Trophoblast cell (in vitro differentiated cells and primary cell): ENCODE results near the gene CCDC97.
A peak's percentile ranks its signal among the peaks of the same experiment; 100 is the strongest.
"Not testable (repeated sequence)": the region's sequence is repeated elsewhere in the genome, so short reads cannot be mapped to it uniquely, and the experiment has no call there.

Experiments used
- DNase-seq, 2 donors: peaks; one replicate each; pipeline ENCODE4 v3.0.0-alpha.2; 2016
- H2AFZ ChIP-seq: 2 replicates; pipeline ENCODE4 v1.6.1; 2013; ENCODE audit warnings: low read length, moderate library complexity, mild to moderate bottlenecking; ENCODE audit not compliant: insufficient read depth, poor library complexity
- H2AK5ac ChIP-seq: 2 replicates; pipeline ENCODE4 v1.6.1; 2013; ENCODE audit warnings: mild to moderate bottlenecking, low read length
- H2BK120ac ChIP-seq: 2 replicates; pipeline ENCODE4 v1.6.1; 2013; ENCODE audit warnings: low read length, mild to moderate bottlenecking, moderate library complexity; ENCODE audit not compliant: insufficient read depth, poor library complexity
- H2BK12ac ChIP-seq: 2 replicates; pipeline ENCODE4 v1.6.1; 2013; ENCODE audit warnings: mild to moderate bottlenecking, low read length, moderate library complexity
- H2BK5ac ChIP-seq: 2 replicates; pipeline ENCODE4 v1.6.1; 2013; ENCODE audit warnings: low read length, low read depth, moderate library complexity, mild to moderate bottlenecking; ENCODE audit not compliant: poor library complexity
- H3K14ac ChIP-seq: 2 replicates; pipeline ENCODE4 v1.6.1; 2013; ENCODE audit warnings: mild to moderate bottlenecking, low read length
- H3K18ac ChIP-seq: 2 replicates; pipeline ENCODE4 v1.6.1; 2013; ENCODE audit warnings: mild to moderate bottlenecking, low read length
- H3K23ac ChIP-seq: 2 replicates; pipeline ENCODE4 v1.6.1; 2013; ENCODE audit warnings: low read length
- H3K27ac ChIP-seq: 2 replicates; pipeline ENCODE4 v1.5.1; 2013; ENCODE audit warnings: low read depth, mild to moderate bottlenecking, inconsistent platforms, low read length, moderate library complexity
- H3K27me3 ChIP-seq: 2 replicates; pipeline ENCODE4 v1.6.1; 2013; ENCODE audit warnings: inconsistent platforms, mild to moderate bottlenecking, low read length, moderate library complexity; ENCODE audit not compliant: insufficient read depth
- H3K36me3 ChIP-seq, 2 experiments: 1 replicate in 1 of 2; 2 replicates in 1 of 2; pipeline ENCODE4 v1.6.1; 2013; ENCODE audit warnings: low read length in 2 of 2, mild to moderate bottlenecking in 2 of 2, moderate library complexity in 1 of 2; ENCODE audit not compliant: insufficient read depth in 2 of 2, control insufficient read depth in 1 of 2
- H3K4ac ChIP-seq: 2 replicates; pipeline ENCODE4 v1.6.1; 2013; ENCODE audit warnings: low read depth, mild to moderate bottlenecking, low read length, moderate library complexity
- H3K4me1 ChIP-seq, 2 experiments: 1 replicate in 1 of 2; 2 replicates in 1 of 2; pipeline ENCODE4 v1.6.1; 2013; ENCODE audit warnings: low read length in 2 of 2, mild to moderate bottlenecking in 2 of 2, moderate library complexity in 1 of 2; ENCODE audit not compliant: insufficient read depth in 2 of 2, control insufficient read depth in 1 of 2
- H3K4me2 ChIP-seq: 2 replicates; pipeline ENCODE4 v1.6.1; 2013; ENCODE audit warnings: inconsistent platforms, mild to moderate bottlenecking, low read length, moderate library complexity
- H3K4me3 ChIP-seq: 2 replicates; pipeline ENCODE4 v1.5.1; 2013; ENCODE audit warnings: mild to moderate bottlenecking, low read depth, low read length, inconsistent platforms
- H3K79me1 ChIP-seq: one replicate; pipeline ENCODE4 v1.6.1; 2013; ENCODE audit warnings: low read length
- H3K79me2 ChIP-seq: 2 replicates; pipeline ENCODE4 v1.6.1; 2013; ENCODE audit warnings: low read length, mild to moderate bottlenecking; ENCODE audit not compliant: control insufficient read depth, insufficient read depth, poor library complexity
- H3K9ac ChIP-seq: 2 replicates; pipeline ENCODE4 v1.6.1; 2013; ENCODE audit warnings: mild to moderate bottlenecking, low read length
- H3K9me3 ChIP-seq: 2 replicates; pipeline ENCODE4 v1.6.1; 2013; ENCODE audit warnings: low read depth, mild to moderate bottlenecking, control low read depth, inconsistent platforms, low read length; ENCODE audit not compliant: insufficient read depth
- H4K12ac ChIP-seq: 2 replicates; pipeline ENCODE4 v1.6.1; 2013; ENCODE audit warnings: low read depth, mild to moderate bottlenecking, low read length, moderate library complexity
- H4K8ac ChIP-seq: 2 replicates; pipeline ENCODE4 v1.6.1; 2013; ENCODE audit warnings: low read depth, mild to moderate bottlenecking, low read length, moderate library complexity
- H4K91ac ChIP-seq: one replicate; pipeline ENCODE4 v1.6.1; 2013; ENCODE audit warnings: low read depth, mild to moderate bottlenecking, low read length, moderate library complexity
- WGBS: extraction: QIAGEN DNeasy Blood & Tissue Kit; methylation state at CpG from one replicate; pipeline ENCODE4 v1.1.7; 2013; ENCODE audit warnings: missing lambda C conversion rate; ENCODE audit not compliant: insufficient read length, insufficient coverage; ENCODE audit errors: extremely low coverage; 5-methylcytosine and 5-hydroxymethylcytosine counted together

The CCDC97 gene

DNA sequence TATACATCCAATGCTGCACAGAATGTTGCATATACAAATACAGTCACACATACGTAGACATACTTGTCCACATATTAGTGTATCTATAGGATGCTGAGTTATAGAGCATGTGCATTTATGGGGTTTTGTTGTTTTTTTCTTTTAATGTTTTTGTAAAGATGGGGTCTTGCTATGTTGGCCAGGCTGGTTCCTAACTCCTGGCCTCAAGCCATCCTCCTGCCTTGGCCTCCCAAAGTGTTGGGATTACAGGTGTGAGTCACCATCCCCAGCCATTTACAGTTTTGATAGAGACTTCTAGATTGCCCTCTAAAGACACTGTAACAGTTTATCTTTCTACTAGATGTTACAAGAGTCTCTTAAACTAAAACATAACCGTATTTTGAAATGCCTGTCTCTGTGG lies 31.5 kb upstream of the CCDC97 start:
- Histone ChIP-seq H3K4me1 (no peaks in the 10 kb centered on the region), H3K79me2 (no peaks in the 10 kb centered on the region), H4K12ac (no peak overlapping the region), H3K36me3 (peaks cover 61 to 79% of the 10 kb centered on the region in 2 experiments), H2AFZ (no peak overlapping the region), H3K27me3 (no peaks in the 10 kb centered on the region), H4K8ac (no peak overlapping the region), H2BK12ac (no peak overlapping the region), H3K79me1 (no peaks in the 10 kb centered on the region), H3K4ac (no peak overlapping the region), H2BK120ac (no peak overlapping the region), H3K9ac (no peak overlapping the region), H3K4me3 (no peak overlapping the region), H2AK5ac (no peak overlapping the region), H2BK5ac (no peak overlapping the region), H4K91ac (no peak overlapping the region), H3K18ac (no peak overlapping the region), H3K27ac (no peak overlapping the region), H3K23ac (no peak overlapping the region), H3K4me2 (no peak overlapping the region), H3K9me3 (peaks cover 2% of the 10 kb centered on the region), H3K14ac (no peak overlapping the region)
- no peak for DNase-seq
- WGBS = no CpG with 5 or more reads among the region's 2 CpGs

DNA sequence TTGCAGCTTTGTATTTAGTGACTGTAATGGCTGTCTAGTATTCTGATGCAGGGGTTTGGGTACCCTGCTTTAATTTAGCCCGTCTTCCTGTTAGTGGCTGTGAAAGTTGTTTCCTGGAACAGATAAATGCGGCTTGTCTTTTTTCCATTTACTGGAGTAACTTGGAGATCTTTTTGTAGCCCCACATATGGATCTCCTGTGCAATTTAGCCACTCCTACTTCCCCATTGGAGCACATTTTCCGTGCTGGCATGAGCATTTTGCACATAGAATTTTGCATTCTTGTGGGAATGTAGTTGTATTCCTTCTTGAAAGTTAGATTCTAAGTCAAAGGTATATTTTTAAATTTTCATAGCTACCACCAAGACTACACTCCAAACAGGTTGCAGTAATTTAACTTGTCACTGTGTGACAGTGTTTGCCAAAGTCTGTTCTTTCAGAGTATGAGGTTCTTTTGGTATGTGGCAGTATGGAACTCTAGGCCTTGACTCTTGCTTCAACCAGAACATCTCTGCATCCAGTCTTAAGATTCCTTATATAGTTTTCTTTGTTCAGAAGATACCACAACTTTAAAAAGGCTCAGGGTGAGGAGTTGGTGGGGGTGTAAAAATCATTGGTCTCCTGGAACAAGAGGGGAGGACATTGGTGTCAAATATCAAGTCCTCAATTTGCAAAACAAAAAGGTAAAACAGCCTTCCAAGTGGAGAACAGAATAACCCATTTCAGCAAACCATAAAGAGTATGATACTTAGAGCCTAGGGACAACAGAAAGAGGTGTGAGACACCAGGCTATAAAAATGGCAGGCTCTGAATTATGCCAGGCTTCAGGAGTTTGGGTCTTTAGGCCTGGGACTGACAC lies 21.1 kb upstream of the CCDC97 start:
- Histone ChIP-seq H4K12ac (no peak overlapping the region), H4K91ac (no peak overlapping the region), H3K18ac (no peak overlapping the region), H3K4ac (no peak overlapping the region), H2AFZ (no peak overlapping the region), H2BK120ac (no peak overlapping the region), H2BK12ac (no peak overlapping the region), H3K4me1 (no peaks in the 10 kb centered on the region), H3K23ac (no peak overlapping the region), H3K4me3 (no peak overlapping the region), H3K9me3 (no peaks in the 10 kb centered on the region), H3K14ac (no peak overlapping the region), H4K8ac (no peak overlapping the region), H3K79me2 (no peaks in the 10 kb centered on the region), H3K27me3 (no peaks in the 10 kb centered on the region), H2BK5ac (no peak overlapping the region), H3K4me2 (no peak overlapping the region), H2AK5ac (no peak overlapping the region), H3K36me3 (peaks cover 65 to 81% of the 10 kb centered on the region in 2 experiments), H3K79me1 (no peaks in the 10 kb centered on the region), H3K9ac (no peak overlapping the region), H3K27ac (no peak overlapping the region)
- WGBS = no CpG with 5 or more reads among the region's 3 CpGs
- DNase-seq = no peak

DNA sequence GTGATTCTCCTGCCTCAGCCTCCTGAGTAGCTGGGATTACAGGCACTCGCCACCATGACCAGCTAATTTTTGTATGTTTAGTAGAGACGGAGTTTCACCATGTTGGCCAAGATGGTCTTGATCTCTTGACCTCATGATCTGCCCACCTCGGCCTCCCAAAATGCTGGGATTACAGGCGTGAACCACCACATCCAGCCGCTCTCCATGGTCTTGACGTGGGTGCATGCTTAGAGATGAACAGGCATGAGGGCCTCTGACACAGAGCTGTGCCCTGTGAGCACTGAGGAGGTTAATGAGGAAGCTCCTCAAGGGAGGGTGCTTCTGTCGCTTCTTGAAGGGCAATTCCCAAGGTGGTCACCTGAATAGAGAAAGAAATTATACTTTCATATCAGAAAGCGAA lies 20.2 kb upstream of the CCDC97 start:
- H3K27ac ChIP-seq, H3K4me3 ChIP-seq, H2BK12ac ChIP-seq, H2BK5ac ChIP-seq, H3K4me1 ChIP-seq, H2AK5ac ChIP-seq, H3K4ac ChIP-seq, H3K14ac ChIP-seq, H2BK120ac ChIP-seq, H4K12ac ChIP-seq, H3K9me3 ChIP-seq, H4K8ac ChIP-seq, H3K23ac ChIP-seq, H3K79me1 ChIP-seq, H3K9ac ChIP-seq, H4K91ac ChIP-seq, H3K4me2 ChIP-seq, H3K79me2 ChIP-seq, DNase-seq, H3K27me3 ChIP-seq, H3K18ac ChIP-seq, H2AFZ ChIP-seq: not testable (repeated sequence)
- H3K36me3 ChIP-seq = peaks cover 67 to 83% of the 10 kb centered on the region in 2 experiments
- WGBS = no CpG with 5 or more reads among the region's 8 CpGs

GRCh38 chr19:41294393-41294792 lies 15.6 kb upstream of the CCDC97 start:
- H3K36me3 ChIP-seq = peaks cover 72 to 91% of the 10 kb centered on the region in 2 experiments
- H2AK5ac ChIP-seq = no peak overlapping the region
- H3K27ac ChIP-seq = no peak overlapping the region
- H2BK5ac ChIP-seq = no peak overlapping the region
- no peak overlapping the region for H4K8ac ChIP-seq
- no peak overlapping the region for H2BK120ac ChIP-seq
- no peak overlapping the region for H3K4me2 ChIP-seq
- no peak overlapping the region for H3K4me3 ChIP-seq
- H3K4ac ChIP-seq = no peak overlapping the region
- no peak overlapping the region for H2AFZ ChIP-seq
- H3K18ac ChIP-seq = no peak overlapping the region
- no peaks in the 10 kb centered on the region for H3K9me3 ChIP-seq
- H3K79me2 ChIP-seq = no peaks in the 10 kb centered on the region
- H2BK12ac ChIP-seq = no peak overlapping the region
- no peaks in the 10 kb centered on the region for H3K27me3 ChIP-seq
- H3K14ac ChIP-seq = no peak overlapping the region
- H4K12ac ChIP-seq = no peak overlapping the region
- H4K91ac ChIP-seq = no peak overlapping the region
- DNase-seq = peak; percentile 27 to 31
- no peak overlapping the region for H3K23ac ChIP-seq
- no CpG with 5 or more reads among the region's 10 CpGs for WGBS
- no peaks in the 10 kb centered on the region for H3K4me1 ChIP-seq
- H3K9ac ChIP-seq = no peak overlapping the region
- H3K79me1 ChIP-seq = no peaks in the 10 kb centered on the region
